ENCODE results near the gene LRRC19. TPM values are rescaled to one million over a fixed set of nuclear protein-coding genes. Genes with fewer than 3 reads are reported as not detected.

The LRRC19 gene
- not detected for total RNA-seq

GRCh38 chr9:27005491-27005890 lies at the start of gene LRRC19:
LRRC19 (minus strand) TSS chr9:27005672; CDS start chr9:26999694, 5,978 bp downstream.
- DNase-seq = no peak

GRCh38 chr9:27054841-27055240 lies 49.4 kb upstream of the LRRC19 start:
- DNase-seq = no peak

GRCh38 chr9:27054125-27054524 lies 48.7 kb upstream of the LRRC19 start:
- no peak for DNase-seq

- DNase-seq = no peak
Observed at GRCh38 chr9:27053369-27054022, 48.0 kb upstream of the LRRC19 start.

GRCh38 chr9:27047136-27047535 lies 41.7 kb upstream of the LRRC19 start:
- no peak for DNase-seq

- DNase-seq = no peak
Observed at GRCh38 chr9:27043176-27043575, 37.7 kb upstream of the LRRC19 start.

- DNase-seq = no peak
Observed at GRCh38 chr9:27042476-27042875, 37.0 kb upstream of the LRRC19 start.

GRCh38 chr9:27041746-27042145 lies 36.3 kb upstream of the LRRC19 start:
- no peak for DNase-seq

- no peak for DNase-seq
Observed at GRCh38 chr9:27037499-27037898, 32.0 kb upstream of the LRRC19 start.

GRCh38 chr9:27033815-27034403 lies 28.4 kb upstream of the LRRC19 start:
- peak; percentile 14 for DNase-seq

GRCh38 chr9:27029186-27029585 lies 23.7 kb upstream of the LRRC19 start:
- DNase-seq = no peak

GRCh38 chr9:27022920-27023319 lies 17.4 kb upstream of the LRRC19 start:
- DNase-seq = no peak

- DNase-seq = no peak
Observed at GRCh38 chr9:27019589-27019988, 14.1 kb upstream of the LRRC19 start.

GRCh38 chr9:27003426-27004077 lies 1.9 kb downstream of the LRRC19 start:
- no peak for DNase-seq

GRCh38 chr9:26995810-26996209 lies 9.7 kb downstream of the LRRC19 start:
- no peak for DNase-seq

- DNase-seq = no peak
Observed at GRCh38 chr9:26983340-26983739, 22.1 kb downstream of the LRRC19 start.

GRCh38 chr9:26975728-26976707 lies 29.5 kb downstream of the LRRC19 start:
- DNase-seq = no peak

- no peak for DNase-seq
Observed at GRCh38 chr9:26974927-26975326, 30.5 kb downstream of the LRRC19 start.

GRCh38 chr9:26973989-26974388 lies 31.5 kb downstream of the LRRC19 start:
- no peak for DNase-seq

GRCh38 chr9:26971721-26972120 lies 33.8 kb downstream of the LRRC19 start:
- no peak for DNase-seq

- DNase-seq = no peak
Observed at GRCh38 chr9:26956860-26957233, 48.6 kb downstream of the LRRC19 start.
